ENCODE data around the gene NARF.

DNA sequence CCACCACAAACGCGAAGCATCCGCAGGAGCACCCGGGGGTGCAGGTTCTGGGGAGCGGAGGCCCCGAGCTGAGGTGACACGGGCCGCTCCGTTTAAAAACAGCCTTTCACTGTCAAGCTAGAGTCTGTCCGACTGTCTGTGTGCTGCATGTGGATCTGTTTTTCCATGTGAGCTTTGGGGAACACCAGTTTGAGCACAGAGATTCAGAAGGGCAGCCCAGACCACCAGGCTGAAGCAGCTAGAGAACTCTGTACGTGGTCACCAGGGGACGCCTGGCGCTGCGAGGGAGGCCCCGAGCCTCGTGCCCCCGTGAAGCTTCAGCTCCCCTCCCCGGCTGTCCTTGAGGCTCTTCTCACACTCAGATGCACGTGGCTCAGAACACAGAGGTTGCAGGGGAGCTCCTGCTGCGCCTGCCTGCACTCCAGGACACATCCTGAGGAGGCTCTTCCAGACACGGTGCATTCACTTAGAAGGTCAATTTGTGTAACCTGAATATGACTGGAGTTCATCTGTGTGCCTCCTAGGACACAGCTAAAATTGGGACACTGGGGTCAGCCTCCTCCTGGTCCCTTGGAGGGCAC lies 45.3 kb downstream of the NARF start:
- TF ChIP-seq POLR2AphosphoS5 (IDR thresholded peaks at IDR 0.05) (no peak), POLR2A (IDR thresholded peaks at IDR 0.05) (no peak)
- TF ChIP-seq, protein P1, sequence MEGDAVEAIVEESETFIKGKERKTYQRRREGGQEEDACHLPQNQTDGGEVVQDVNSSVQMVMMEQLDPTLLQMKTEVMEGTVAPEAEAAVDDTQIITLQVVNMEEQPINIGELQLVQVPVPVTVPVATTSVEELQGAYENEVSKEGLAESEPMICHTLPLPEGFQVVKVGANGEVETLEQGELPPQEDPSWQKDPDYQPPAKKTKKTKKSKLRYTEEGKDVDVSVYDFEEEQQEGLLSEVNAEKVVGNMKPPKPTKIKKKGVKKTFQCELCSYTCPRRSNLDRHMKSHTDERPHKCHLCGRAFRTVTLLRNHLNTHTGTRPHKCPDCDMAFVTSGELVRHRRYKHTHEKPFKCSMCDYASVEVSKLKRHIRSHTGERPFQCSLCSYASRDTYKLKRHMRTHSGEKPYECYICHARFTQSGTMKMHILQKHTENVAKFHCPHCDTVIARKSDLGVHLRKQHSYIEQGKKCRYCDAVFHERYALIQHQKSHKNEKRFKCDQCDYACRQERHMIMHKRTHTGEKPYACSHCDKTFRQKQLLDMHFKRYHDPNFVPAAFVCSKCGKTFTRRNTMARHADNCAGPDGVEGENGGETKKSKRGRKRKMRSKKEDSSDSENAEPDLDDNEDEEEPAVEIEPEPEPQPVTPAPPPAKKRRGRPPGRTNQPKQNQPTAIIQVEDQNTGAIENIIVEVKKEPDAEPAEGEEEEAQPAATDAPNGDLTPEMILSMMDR (IDR thresholded peaks at IDR 0.05), result no peak

Data from transverse colon (tissue), 4 donors.